Measurements from ENCODE around the gene PCSK2. TPM values are rescaled to one million over a fixed set of nuclear protein-coding genes. Genes with fewer than 3 reads are reported as not detected.

The PCSK2 gene
- total RNA-seq, 4 donors from 2014 or later = 5.3 to 18.1 (median 10.9) TPM

GRCh38 chr20:17364681-17365080, 137.8 kb downstream of the PCSK2 start:
- intact Hi-C loops (cut with DNase I; ENCODE audit: low total_unique reads) = no loop called here
- WGBS, 2 donors = 78 to 85% methylated on average over 4 of the region's 4 CpGs

GRCh38 chr20:17365831-17366230, 139.0 kb downstream of the PCSK2 start:
- 60 to 83% methylated on average over 4 of the region's 4 CpGs for WGBS, 2 donors
- intact Hi-C loops (cut with DNase I; ENCODE audit: low total_unique reads) = no loop called here

More at GRCh38 chr20:17364681-17365080, 137.8 kb downstream of the PCSK2 start:
- TF ChIP-seq CTCF (IDR thresholded peaks at IDR 0.05) (no peak), POLR2A (IDR thresholded peaks at IDR 0.05) (no peak)
- DNase-seq (ENCODE audit: low spot score in 2 of 2) = no peak
- no peak overlapping the region for H3K4me3 ChIP-seq (ENCODE audit: low read depth, poor library complexity, severe bottlenecking)

GRCh38 chr20:17369506-17369905, 142.7 kb downstream of the PCSK2 start:
- H3K4me3 ChIP-seq (ENCODE audit: low read depth, poor library complexity, severe bottlenecking) = no peak overlapping the region
- TF ChIP-seq POLR2A (IDR thresholded peaks at IDR 0.05) (no peak), CTCF (IDR thresholded peaks at IDR 0.05) (no peak)
- 63 to 67% methylated on average over 2 of the region's 2 CpGs for WGBS, 2 donors
- no peak for DNase-seq (ENCODE audit: low spot score in 2 of 2)
- intact Hi-C loops (cut with DNase I; ENCODE audit: low total_unique reads) = no loop called here

More at GRCh38 chr20:17365831-17366230, 139.0 kb downstream of the PCSK2 start:
- DNase-seq (ENCODE audit: low spot score in 2 of 2) = no peak
- TF ChIP-seq CTCF (IDR thresholded peaks at IDR 0.05) = no peak
- TF ChIP-seq POLR2A (IDR thresholded peaks at IDR 0.05) = no peak
- no peak overlapping the region for H3K4me3 ChIP-seq (ENCODE audit: low read depth, poor library complexity, severe bottlenecking)

- 58 to 75% methylated on average over 6 of the region's 6 CpGs for WGBS, 2 donors
- DNase-seq (ENCODE audit: low spot score in 2 of 2) = no peak
- intact Hi-C loops (cut with DNase I; ENCODE audit: low total_unique reads) = no loop called here
- H3K4me3 ChIP-seq (ENCODE audit: low read depth, poor library complexity, severe bottlenecking) = no peak overlapping the region
- TF ChIP-seq CTCF (IDR thresholded peaks at IDR 0.05) (no peak), POLR2A (IDR thresholded peaks at IDR 0.05) (no peak)
Observed at GRCh38 chr20:17372806-17373440, 146.1 kb downstream of the PCSK2 start.

- WGBS, 2 donors = 83 to 89% methylated on average over 5 of the region's 5 CpGs
- no peak overlapping the region for H3K4me3 ChIP-seq (ENCODE audit: low read depth, poor library complexity, severe bottlenecking)
- no peak for DNase-seq (ENCODE audit: low spot score in 2 of 2)
- intact Hi-C loops (cut with DNase I; ENCODE audit: low total_unique reads) = no loop called here
- TF ChIP-seq POLR2A (IDR thresholded peaks at IDR 0.05) = no peak
- no peak for TF ChIP-seq CTCF (IDR thresholded peaks at IDR 0.05)
Observed at GRCh38 chr20:17374086-17374485, 147.2 kb downstream of the PCSK2 start.

- 68 to 89% methylated on average over 5 of the region's 5 CpGs for WGBS, 2 donors
- intact Hi-C loops (cut with DNase I; ENCODE audit: low total_unique reads) = no loop called here
- H3K4me3 ChIP-seq (ENCODE audit: low read depth, poor library complexity, severe bottlenecking) = no peak overlapping the region
- no peak for TF ChIP-seq POLR2A (IDR thresholded peaks at IDR 0.05)
- TF ChIP-seq CTCF (IDR thresholded peaks at IDR 0.05) = no peak
- DNase-seq (ENCODE audit: low spot score in 2 of 2) = no peak
Observed at GRCh38 chr20:17376031-17376430, 149.2 kb downstream of the PCSK2 start.

Data from lower leg skin (tissue), 4 donors.